ENCODE data around the gene SPEM2.

Gene SPEM2

DNA sequence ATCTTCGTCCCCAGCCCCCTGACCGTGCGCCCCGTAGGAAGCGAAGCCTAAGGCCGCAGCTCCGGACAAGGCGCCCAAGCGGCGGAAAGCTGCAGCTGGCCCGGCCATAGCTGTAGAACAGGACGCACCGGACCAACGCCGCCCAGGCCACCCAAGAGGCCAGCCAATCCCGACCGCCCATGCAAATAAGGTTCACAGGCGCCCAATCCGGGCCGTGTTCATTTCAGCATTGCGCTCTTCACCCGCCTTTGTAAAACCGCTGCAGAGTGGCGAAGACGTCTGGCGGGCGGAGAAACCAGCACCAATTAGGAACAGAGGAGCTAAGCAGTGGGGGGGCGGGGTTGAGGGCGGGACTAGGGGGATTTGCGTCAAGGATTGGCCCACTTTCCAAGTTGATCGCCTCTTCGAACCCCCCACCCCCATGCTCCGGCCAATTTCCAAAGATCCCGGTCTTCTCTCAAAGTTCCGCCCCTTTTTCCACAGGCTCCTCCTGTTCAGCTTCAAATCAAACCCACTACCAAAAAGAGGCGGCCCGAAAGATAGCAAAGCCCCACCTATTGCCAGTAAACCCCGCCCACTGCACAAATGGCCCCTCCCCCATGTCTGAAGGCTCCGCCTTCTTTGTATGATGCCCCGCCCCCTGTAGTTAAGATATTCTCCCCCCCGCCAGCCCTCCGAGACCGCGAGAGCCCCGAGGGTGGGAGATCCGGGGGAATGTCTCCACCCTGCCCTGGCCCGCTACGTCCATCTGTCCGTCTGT lies 21.3 kb upstream of the SPEM2 start, which contains the start of gene TMEM256:
Gene TMEM256, minus strand, starts transcription at position 121 of the 760 bp plus-strand sequence. Its CDS starts 13 bp downstream, at position 108.
- DNase-seq = peak; percentile 96

DNA sequence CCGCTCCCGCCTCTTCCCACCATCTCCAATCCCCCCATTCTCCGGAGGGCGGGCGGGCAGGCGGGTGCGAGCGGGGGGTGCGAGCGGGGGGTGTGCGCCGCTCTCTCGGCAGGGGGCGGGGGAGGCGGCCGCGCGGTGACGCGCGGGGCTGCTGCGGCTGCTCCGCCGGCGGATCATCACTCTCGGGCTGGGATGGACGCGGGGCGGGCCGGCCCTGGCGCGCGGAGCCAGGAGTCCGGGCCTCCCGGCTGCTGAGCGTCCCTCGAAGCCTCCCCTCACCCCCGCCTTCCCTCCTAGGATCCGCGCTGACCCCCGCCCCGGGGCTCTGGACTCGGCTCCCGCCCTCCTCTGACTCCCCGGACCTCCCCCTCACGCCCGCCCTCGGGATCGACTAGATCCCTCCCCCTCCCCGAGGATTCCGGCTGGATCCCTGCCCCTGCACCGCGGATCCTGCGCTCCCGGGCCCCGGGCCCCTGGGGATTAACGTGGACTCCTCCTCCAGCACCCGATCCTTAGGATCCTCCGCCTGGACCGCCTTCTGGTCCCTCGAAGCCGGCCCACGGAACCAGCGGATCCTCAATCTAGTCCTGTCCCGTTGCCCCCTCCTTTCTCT lies 20.6 kb upstream of the SPEM2 start:
- DNase-seq = no peak

DNA sequence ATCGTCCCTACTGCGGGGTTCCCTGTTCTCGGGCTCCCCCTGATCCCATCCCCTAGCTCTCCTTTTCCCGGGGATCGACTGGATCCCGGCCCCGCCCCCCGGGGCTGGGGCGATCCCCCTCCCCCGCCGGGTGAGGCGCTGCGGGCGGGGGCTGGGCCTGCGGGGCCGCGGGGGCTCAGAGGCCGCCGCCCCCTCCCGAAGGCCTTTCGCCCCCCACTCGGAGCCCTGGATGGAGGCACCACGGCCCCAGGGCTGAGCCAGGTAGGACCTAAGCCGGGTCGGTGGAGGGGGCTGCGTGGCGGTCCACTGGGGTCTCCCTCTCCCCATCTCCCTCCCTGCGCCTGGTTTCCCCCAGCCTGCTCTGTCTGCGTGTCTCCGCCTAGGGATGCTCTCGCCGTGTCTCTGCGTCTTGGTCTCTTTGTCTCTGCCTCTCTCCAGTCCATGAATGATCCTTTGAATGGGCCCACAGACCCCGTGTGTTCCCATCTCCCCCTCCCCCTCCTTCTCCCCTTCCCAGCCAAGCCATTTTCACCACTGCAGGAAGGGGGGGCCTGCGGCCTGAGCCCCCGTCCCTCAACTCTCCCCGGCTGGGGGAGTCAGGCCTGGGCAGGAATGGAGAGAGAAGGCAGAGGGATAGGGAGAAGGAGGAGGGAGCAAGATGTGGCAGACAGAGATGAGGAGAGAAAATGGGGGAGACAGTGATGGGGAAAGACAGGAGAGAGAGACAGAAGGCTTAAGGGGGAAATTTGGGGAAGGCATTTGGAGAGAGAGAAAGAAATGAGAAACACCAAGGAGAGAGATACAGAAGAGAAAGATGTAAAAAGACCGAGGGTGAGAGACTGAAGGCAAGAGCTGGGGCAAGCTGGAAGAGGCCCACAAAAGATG lies 19.8 kb upstream of the SPEM2 start:
- no peak for DNase-seq

DNA sequence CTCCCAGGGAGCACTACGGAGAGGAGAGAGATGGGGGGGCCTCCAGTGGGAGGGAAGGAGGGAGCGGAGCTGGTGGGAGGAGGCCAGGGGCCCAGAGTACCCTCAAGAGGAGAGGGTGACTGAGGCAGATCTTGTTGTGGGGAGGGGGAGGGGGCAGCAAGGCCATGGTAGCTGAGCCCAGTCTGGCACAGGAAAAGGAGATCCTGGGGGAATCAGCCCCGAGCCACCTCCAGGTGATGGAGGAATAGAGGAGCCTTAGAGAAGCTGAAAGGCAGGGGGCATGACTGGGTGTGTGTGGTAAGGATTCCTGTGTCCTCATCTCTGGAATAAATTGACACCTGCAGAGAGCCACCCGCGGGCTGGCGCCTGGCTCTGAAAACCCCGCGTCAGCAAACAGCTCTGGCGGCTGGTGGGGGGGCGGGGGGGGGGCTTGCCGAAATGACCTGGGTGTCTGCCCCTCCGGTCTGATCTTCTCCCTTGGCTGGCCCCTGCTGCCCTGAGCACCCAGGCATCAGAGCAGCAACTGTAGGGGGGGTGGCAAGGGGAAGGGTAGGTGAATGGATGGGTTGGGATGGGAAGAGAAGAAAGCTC lies 19.1 kb upstream of the SPEM2 start:
- no peak for DNase-seq

DNA sequence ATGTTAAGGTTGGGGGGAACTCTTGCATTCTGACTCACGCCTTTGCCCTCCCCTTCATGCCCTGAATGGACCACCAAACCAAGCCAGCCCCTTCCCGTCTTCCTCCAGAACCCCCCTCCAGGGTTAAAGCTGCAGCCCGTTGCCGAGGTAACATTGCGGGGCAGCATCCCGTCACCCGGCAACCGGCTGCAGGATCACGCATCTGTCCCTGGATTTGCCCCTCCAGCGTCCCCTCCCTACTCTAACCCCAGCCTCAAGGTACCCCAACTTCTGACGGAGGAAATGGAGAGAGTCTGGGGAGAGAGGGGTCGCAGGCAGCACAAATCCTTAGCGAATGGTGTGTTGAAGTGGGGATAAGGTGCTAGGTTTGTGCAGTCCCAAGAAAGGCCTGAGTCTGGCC lies 18.3 kb upstream of the SPEM2 start:
- no peak for DNase-seq

DNA sequence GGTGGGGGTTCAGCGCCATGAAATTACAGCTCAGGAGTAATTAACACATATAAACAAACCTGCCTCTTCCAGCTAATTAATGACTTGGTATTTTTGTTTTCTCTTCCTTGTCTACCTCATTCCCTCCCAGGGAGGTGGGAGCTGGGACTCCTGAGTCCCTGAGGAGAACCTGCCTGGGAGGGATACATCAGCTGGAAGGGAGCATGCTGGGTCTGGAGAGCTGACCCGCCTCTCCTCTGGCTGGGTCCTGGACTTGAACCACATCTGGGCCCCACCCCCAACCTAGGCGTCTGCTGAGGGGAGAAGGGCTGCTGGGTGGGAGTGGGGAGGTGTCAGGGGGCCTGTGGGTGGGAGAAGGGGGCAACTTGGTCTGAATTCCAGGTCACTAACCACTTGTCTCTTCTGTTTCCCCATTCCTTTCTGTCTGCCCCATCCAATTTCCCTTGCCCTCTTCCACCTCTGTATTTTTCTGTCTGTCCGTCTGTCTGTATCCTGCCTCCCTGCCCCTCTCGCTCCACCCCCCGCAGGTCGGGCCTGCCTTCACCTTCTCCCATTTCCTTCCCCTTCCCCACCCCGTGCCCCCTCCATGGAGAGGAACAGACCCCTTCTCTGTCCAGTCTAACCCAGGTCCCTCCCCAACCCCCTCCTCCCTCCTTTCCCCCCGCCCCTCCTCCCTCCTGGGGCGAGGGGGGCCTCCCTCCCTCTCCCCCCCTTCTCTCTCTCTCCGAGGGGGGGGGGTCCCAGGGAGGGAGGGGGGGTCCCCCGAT lies 17.7 kb upstream of the SPEM2 start, which contains the start of gene NLGN2:
Gene NLGN2, plus strand, starts transcription at position 361 of the 767 bp plus-strand sequence. CDS start 411 bp downstream, outside the sequence.
- DNase-seq = no peak

DNA sequence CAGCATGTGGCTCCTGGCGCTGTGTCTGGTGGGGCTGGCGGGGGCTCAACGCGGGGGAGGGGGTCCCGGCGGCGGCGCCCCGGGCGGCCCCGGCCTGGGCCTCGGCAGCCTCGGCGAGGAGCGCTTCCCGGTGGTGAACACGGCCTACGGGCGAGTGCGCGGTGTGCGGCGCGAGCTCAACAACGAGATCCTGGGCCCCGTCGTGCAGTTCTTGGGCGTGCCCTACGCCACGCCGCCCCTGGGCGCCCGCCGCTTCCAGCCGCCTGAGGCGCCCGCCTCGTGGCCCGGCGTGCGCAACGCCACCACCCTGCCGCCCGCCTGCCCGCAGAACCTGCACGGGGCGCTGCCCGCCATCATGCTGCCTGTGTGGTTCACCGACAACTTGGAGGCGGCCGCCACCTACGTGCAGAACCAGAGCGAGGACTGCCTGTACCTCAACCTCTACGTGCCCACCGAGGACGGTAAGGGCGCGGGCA lies 17.1 kb upstream of the SPEM2 start:
- no peak for DNase-seq

DNA sequence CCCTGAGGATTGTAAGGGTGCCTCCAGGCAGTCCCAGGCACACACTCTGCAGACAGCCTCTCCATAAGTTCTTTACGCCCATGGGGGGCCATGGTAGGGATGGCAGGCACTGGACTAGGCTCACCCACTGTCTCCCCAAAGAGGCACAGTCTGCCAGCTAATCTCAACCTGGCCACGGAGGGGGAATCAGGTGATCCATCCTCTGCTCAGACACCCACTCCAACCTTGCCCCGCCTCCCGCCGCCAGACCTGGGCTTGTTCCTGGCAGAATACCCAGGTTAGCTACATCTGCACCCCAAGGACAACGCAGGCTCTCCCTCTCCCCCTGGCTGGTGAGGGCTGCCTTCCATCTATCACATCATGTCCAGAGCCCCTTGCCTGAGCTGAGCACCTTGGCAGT lies 16.6 kb upstream of the SPEM2 start:
- DNase-seq = no peak

DNA sequence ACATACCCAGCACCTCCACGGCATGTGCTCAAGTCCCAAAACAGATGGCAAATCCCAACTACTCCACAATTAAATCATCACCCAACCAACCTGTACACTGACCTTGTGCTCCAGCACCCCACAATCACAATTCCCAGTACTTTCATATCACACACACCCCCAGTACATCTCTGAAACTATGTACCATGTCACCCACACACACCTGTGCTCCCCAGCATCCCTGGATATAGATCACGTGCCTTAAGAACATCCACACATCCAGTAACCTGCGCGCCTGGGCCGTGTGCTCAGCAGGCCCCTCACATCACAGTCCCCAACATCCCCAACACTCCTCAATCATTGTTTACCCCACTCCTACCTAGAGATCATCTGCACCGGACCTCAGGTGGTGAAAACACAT lies 15.7 kb upstream of the SPEM2 start:
- no peak for DNase-seq

DNA sequence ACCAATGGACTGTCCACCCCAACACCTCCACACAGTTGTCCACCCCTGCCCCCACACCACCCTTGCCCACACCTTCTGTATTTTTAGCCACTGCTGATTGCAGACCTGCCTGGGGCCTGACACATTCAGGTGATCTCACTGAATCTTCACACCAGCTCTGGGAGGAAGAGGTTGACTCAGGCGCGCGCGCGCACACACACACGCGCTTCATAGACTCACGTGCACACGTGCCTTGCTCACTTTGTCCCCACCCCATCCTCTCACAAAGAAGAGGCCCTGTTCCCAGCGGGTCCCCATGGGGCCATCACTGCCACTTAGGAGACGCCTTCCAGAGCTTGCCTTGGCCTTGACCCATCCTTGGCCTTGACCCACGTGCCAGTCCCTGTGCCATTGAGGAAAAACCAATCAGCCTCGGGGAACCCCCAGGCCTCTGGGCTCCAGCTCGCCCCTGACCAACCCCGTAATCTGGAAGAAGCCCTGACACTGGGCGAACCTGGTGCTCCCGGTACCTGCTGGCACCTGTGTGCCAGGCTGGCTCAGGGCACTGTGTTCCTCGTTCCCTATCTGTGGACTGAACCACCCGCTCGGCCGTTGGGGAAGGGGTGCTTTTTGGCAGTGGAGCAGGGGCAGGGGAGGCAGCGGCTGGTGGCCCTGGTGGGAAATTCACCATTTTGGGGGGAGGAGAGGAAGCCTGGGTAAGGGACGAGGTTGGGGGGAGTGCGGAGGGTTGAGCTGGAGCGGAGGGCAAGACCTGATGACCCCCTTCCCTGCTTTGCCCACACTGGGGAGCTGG lies 14.6 kb upstream of the SPEM2 start:
- no peak for DNase-seq

DNA sequence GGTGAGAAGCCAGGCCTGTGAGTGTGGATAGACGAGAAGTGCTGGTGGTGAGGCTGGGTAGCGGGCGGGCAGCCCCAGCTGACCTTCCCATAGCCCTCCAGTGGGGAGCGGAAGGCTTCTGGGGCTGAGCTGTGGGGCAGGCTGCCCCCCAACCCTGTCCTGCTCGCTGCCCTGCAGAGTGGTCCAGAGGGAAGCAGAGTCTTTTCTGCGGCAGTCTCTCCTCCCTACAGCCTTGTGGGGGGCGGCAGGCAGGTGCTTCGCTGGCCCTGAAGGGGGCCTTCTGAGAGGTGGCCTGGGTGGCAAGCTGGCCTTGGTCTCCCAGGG lies 14.0 kb upstream of the SPEM2 start:
- no peak for DNase-seq

DNA sequence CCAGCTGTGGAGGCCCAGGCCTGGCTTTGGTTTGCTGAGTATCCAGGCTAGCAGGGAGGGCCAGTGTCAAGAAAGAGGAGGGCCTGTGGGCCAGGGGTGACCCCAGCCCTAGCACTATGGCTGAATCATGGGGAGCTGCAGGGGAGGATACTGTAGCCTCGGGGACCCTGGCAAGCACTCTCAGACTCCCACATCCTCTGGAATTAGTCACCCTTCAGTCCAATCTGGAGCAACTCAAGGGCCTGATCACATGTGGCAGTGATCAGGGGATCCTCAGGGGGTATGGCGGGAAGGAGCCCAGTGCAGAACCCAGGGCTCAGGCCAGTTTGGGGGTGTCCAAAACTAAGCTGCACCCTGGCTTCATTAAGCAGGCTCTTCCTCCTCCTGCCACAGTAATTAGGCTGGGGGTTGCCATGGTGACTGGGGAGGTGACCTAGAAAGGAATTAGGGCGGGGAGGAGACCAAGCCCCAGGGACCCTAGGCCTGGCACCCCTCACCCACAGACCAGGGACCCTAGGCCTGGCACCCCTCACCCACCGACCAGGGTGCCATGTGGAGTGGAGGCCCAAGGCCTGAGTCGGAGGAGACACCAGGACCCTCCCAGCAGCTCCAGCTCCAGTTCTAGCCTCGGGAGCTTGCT lies 11.9 kb upstream of the SPEM2 start:
- no peak for DNase-seq

DNA sequence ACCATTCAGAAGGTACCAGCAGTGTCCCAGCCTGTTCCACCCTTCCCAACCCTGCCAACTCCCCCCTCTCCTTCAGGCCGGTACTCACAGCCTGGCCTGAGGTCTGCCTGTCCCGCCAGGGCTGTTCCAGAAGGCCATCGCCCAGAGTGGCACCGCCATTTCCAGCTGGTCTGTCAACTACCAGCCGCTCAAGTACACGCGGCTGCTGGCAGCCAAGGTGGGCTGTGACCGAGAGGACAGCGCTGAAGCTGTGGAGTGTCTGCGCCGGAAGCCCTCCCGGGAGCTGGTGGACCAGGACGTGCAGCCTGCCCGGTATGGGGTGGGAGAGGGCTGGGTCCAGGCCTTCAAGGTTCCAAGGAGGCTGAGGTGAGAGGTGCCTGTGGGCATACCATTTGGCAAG lies 10.6 kb upstream of the SPEM2 start:
- no peak for DNase-seq

DNA sequence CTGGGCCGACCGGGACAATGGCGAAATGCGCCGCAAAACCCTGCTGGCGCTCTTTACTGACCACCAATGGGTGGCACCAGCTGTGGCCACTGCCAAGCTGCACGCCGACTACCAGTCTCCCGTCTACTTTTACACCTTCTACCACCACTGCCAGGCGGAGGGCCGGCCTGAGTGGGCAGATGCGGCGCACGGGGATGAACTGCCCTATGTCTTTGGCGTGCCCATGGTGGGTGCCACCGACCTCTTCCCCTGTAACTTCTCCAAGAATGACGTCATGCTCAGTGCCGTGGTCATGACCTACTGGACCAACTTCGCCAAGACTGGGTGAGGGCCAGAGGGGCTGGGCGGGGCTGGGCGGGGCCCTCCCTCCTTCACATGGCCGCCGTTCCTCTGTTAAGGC lies 9.6 kb upstream of the SPEM2 start:
- no peak for DNase-seq

DNA sequence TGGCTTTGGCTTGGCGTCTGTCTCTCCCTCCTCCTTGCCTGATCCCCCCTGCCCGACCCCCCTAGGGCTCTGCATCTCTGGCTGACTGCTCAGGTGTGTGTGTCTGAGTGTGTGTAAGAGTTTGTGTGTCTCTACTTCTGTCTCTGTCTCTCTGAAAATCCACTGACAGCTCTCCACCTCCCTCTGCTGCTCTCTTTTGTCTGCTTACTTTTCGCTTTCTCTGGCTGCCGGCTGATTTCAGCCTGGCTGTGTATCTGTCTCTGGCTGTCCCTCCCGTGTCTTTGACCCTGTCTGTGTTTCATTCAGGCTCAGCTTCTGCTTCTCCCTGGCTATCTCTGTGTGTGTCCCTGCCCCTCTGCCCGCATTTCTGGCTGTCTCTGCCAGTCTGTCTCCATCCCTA lies 9.1 kb upstream of the SPEM2 start:
- DNase-seq = no peak

DNA sequence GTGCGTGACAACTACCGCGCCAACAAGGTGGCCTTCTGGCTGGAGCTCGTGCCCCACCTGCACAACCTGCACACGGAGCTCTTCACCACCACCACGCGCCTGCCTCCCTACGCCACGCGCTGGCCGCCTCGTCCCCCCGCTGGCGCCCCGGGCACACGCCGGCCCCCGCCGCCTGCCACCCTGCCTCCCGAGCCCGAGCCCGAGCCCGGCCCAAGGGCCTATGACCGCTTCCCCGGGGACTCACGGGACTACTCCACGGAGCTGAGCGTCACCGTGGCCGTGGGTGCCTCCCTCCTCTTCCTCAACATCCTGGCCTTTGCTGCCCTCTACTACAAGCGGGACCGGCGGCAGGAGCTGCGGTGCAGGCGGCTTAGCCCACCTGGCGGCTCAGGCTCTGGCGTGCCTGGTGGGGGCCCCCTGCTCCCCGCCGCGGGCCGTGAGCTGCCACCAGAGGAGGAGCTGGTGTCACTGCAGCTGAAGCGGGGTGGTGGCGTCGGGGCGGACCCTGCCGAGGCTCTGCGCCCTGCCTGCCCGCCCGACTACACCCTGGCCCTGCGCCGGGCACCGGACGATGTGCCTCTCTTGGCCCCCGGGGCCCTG lies 8.3 kb upstream of the SPEM2 start:
- no peak for DNase-seq

DNA sequence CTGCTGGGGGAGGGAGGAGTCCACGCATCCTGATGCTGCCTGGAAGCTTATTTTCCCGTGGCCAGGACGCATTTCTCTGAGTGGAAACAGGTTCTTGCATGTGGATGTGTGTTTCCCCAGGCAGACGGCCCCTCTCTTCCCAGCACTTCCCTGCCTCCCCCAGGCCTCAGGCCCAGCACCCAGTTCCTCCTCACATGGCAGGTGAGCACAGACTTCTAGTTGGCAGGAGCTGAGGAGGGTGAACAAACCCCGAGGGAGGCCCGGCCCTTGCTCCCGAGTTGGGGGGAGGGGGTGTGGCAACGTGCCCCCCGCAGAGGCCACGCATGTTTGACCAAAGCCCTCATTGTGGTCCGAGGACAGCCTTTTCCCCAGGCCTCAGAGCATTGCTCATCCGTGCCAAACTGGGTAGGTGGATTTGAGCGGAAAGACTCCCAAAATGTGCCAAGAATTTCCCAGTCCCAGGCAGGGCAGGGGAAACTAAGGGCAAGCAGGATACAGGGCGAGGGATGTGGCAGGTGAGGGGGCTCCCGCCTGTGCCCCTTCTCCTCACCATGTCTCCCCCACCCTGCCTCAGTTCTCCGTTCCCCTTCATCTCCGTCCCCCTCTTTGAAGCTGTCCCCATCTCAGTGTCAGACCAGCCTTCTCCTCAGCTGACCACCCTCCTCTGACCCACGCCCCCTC lies 6.8 kb upstream of the SPEM2 start:
- DNase-seq = no peak

DNA sequence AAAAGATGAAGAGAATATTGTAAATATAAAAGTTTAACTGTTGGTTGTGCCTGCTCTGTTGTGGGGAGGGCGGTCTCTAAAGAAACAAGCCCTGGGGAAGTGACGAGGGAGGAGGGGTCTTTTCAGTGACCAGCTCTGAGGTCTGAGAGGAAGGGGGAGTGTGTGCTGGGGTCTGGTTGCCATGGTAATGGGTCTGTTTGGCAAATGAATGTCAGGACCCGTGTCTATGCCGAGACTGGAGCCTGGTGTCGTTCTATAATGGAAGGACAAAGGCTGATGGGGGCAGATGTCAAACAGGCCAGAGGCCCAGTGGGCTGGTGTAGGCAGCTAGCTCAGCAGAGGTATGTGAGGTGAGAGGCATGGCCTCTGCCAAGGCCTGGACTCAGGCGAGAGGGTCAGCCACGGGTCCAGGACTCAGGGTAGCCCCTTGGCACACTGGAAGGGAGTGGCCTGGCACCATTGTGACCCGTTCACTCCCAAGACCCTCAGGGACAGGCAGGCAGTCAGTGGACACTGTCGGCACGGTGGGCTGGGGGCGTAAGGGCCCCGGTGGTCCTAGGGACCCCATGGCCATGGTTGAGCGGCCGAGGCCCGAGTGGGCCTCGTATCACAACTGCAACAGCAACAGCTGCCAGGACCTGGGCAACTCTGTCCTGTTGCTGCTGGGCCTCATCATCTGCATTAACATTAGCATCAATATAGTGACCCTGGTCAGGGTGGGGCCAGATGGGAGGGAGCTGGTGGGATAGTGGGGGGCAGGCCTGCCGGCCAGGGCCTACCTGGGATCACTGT lies 5.4 kb upstream of the SPEM2 start, which contains the start of gene SPEM1:
Gene SPEM1, plus strand, starts transcription at position 506 of the 792 bp plus-strand sequence. Its CDS starts 61 bp downstream, at position 567.
- DNase-seq = no peak

DNA sequence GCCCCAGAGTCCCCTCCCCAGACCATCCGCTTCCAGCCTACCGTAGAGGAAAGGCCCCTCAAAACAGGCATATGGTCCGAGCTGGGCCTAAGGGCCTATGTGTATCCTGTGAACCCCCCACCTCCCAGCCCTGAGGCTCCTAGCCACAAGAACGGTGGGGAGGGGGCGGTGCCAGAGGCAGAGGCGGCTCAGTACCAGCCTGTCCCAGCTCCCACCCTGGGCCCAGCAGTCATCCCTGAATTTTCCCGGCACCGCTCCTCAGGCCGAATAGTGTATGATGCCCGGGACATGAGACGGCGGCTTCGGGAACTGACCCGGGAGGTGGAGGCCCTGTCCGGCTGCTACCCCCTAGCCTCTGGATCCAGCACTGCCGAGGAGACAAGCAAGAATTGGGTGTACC lies 4.2 kb upstream of the SPEM2 start:
- DNase-seq = no peak

Data from DMS79 treated with DMSO at 0.1 percent for 48 hours (cell line).